AG04450 (cell line): ENCODE data around the gene CD24. TPM values are rescaled to one million over a fixed set of nuclear protein-coding genes. Genes with fewer than 3 reads are reported as not detected.

ENCODE experiments used
- CTCF ChIA-PET: fragments of 300-600, 350-600 bp; formaldehyde crosslinking; extraction: SDS; loops from one replicate; lab custom pipeline; 2022; ENCODE audit warnings: antibody characterized with exemption, inconsistent platforms; lab: Charles Lee
- POLR2A ChIA-PET: fragments of 350-600 bp; formaldehyde crosslinking; extraction: SDS; loops from one replicate; lab custom pipeline; 2021; ENCODE audit warnings: antibody characterized with exemption, inconsistent platforms; lab: Yijun Ruan, JAX
- DNase-seq: peaks from one replicate; pipeline ENCODE4 v3.0.0-alpha.2; 2011; ENCODE audit warnings: low read depth, low spot score
- H3K27ac ChIP-seq: one replicate; pipeline ENCODE4 v1.5.1; 2012; ENCODE audit warnings: low read depth, low read length, control low read depth
- H3K27me3 ChIP-seq: one replicate; pipeline ENCODE4 v1.6.0; 2012; ENCODE audit warnings: low read length; ENCODE audit not compliant: control insufficient read depth, insufficient read depth
- H3K4me3 ChIP-seq: 2 replicates; pipeline ENCODE4 v1.5.1; 2011; ENCODE audit warnings: mild to moderate bottlenecking, low read depth, low read length, control low read depth
- H3K9me3 ChIP-seq: 2 replicates; pipeline ENCODE4 v1.5.1; 2012; ENCODE audit warnings: low read length; ENCODE audit not compliant: control insufficient read depth, insufficient read depth
- polyA plus RNA-seq: library from polyadenylated mRNA; depleted of rRNA; stranded (reverse); fragments of >200 nt; gene quantifications from 2 replicates; pipeline ENCODE4 v1.2.3, GENCODE V29; 2011; rRNA removed
- TF ChIP-seq, protein P1 (sequence below): IDR thresholded peaks from 2 replicates; pipeline ENCODE4 v1.5.1; 2011; ENCODE audit warnings: low read depth, low read length, control low read depth, inconsistent platforms

CD24 gene
- polyA plus RNA-seq, 1 experiment, result 0.89 TPM

- Histone ChIP-seq H3K27ac (no peak overlapping the region), H3K27me3 (no peaks in the 10 kb centered on the region), H3K9me3 (no peaks in the 10 kb centered on the region), H3K4me3 (no peak overlapping the region)
- TF ChIP-seq, protein P1, sequence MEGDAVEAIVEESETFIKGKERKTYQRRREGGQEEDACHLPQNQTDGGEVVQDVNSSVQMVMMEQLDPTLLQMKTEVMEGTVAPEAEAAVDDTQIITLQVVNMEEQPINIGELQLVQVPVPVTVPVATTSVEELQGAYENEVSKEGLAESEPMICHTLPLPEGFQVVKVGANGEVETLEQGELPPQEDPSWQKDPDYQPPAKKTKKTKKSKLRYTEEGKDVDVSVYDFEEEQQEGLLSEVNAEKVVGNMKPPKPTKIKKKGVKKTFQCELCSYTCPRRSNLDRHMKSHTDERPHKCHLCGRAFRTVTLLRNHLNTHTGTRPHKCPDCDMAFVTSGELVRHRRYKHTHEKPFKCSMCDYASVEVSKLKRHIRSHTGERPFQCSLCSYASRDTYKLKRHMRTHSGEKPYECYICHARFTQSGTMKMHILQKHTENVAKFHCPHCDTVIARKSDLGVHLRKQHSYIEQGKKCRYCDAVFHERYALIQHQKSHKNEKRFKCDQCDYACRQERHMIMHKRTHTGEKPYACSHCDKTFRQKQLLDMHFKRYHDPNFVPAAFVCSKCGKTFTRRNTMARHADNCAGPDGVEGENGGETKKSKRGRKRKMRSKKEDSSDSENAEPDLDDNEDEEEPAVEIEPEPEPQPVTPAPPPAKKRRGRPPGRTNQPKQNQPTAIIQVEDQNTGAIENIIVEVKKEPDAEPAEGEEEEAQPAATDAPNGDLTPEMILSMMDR, result no peak
- DNase-seq, result no peak
- ChIA-PET POLR2A (no interaction called here), CTCF (no interaction called here)
Observed at GRCh38 chr6:106924694-106925523, 49.6 kb downstream of the CD24 start.

DNA sequence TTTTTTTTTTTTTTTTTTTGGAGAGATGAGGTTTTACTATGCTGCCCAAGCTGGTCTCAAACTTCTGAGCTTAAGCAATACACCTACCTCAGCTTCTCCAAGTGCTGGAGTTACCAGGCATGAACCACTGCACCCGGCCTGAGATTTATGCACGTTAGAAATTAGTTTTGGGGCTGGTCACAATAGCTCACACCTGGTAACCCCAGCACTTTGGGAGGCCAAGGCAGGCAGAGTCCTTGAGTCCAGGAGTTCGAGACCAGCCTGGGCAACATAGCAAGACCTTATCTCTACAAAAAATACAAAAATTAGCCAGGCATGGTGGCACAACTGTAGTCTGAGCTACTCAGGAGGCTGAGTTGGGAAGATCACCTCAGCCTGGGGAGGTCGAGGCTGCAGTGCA lies 51.9 kb downstream of the CD24 start:
- peaks cover 5% of the 10 kb centered on the region for H3K27me3 ChIP-seq

More for the DNA sequence above, 51.9 kb downstream of the CD24 start:
- H3K4me3 ChIP-seq, result no peak overlapping the region
- ChIA-PET POLR2A (no interaction called here), CTCF (no interaction called here)
- no peak overlapping the region for H3K27ac ChIP-seq
- TF ChIP-seq, protein P1, result no peak
- no peaks in the 10 kb centered on the region for H3K9me3 ChIP-seq
- no peak for DNase-seq

Other genes starting within 250 kb of the CD24 start
- gene MTRES1, start 53.5 kb upstream of the CD24 start, polyA plus RNA-seq, result 11.0 and 16.5 TPM in 2 replicates
- gene BEND3, start 140.8 kb upstream of the CD24 start, polyA plus RNA-seq, result 0.81 and 1.1 TPM in 2 replicates